ENCODE measurements around the gene CLCF1. TPM values are rescaled to one million over a fixed set of nuclear protein-coding genes. Genes with fewer than 3 reads are reported as not detected.

CLCF1 gene
- total and polyA plus RNA-seq, 2 of the 13 experiments (the other 11 are each of a cell fraction or from before 2014, with no cell fraction given), result 0.49 to 0.78 TPM

GRCh38 chr11:67389477-67389876 lies 16.1 kb upstream of the CLCF1 start (continued):
- TF ChIP-seq RAD21 (CRISPR knock-in tag; IDR thresholded peaks at IDR 0.05) (peak; percentile 73), THAP11 (CRISPR knock-in tag; IDR thresholded peaks at IDR 0.05) (0 out of 2 replicates have a peak, but pooled peaks have one; percentile 24), ZNF512B (CRISPR knock-in tag; IDR thresholded peaks at IDR 0.05; ENCODE audit: borderline replicate concordance) (no peak), STAG1 (CRISPR knock-in tag; IDR thresholded peaks at IDR 0.05) (peak; percentile 83), ZNF768 (CRISPR knock-in tag; IDR thresholded peaks at IDR 0.05) (no peak), NR3C1 (CRISPR knock-in tag; IDR thresholded peaks at IDR 0.05) (no peak), DR1 (CRISPR knock-in tag; IDR thresholded peaks at IDR 0.05) (no peak), ZFP91 (CRISPR knock-in tag; IDR thresholded peaks at IDR 0.05; ENCODE audit: borderline replicate concordance) (peak; percentile 33; the same call in 1 of the 2 replicates), XRCC5 (optimal IDR thresholded peaks at IDR 0.05; ENCODE audit: low read length) (peak; percentile 87), ZNF383 (CRISPR knock-in tag; IDR thresholded peaks at IDR 0.05; ENCODE audit: borderline replicate concordance) (no peak), TMF1 (CRISPR knock-in tag; IDR thresholded peaks at IDR 0.05; ENCODE audit: low read depth) (0 out of 2 replicates have a peak, but pooled peaks have one; percentile 34), ISL2 (CRISPR knock-in tag; IDR thresholded peaks at IDR 0.05) (no peak), FOXA3 (CRISPR knock-in tag; IDR thresholded peaks at IDR 0.05) (peak; percentile 50; the same call in 1 of the 2 replicates), TARDBP (CRISPR knock-in tag; IDR thresholded peaks at IDR 0.05) (peak; percentile 55; the same call in 1 of the 2 replicates), PPARG (CRISPR knock-in tag; conservative IDR thresholded peaks at IDR 0.05) (no peak), STAT5B (CRISPR knock-in tag; IDR thresholded peaks at IDR 0.05) (no peak), ZBTB38 (CRISPR knock-in tag; IDR thresholded peaks at IDR 0.05) (no peak), SAP130 (CRISPR knock-in tag; IDR thresholded peaks at IDR 0.05; ENCODE audit: low read depth) (peak; percentile 49; the same call in 1 of the 2 replicates), ARID4A (CRISPR knock-in tag; IDR thresholded peaks at IDR 0.05; ENCODE audit: borderline replicate concordance) (peak; percentile 11; the same call in 1 of the 2 replicates), E2F2 (CRISPR knock-in tag; IDR thresholded peaks at IDR 0.05; ENCODE audit: borderline replicate concordance) (no peak), CEBPG (CRISPR knock-in tag; IDR thresholded peaks at IDR 0.05) (peak; percentile 18; the same call in 1 of the 2 replicates), ZEB1 (IDR thresholded peaks at IDR 0.05; ENCODE audit: insufficient replicate concordance, low read depth) (no peak)

All from HepG2 (cell line).